HEK293 (cell line): ENCODE data around the gene ACER3.

ENCODE experiments used
- CTCF ChIA-PET: fragments of 350-600 bp; formaldehyde crosslinking; extraction: SDS; loops from one replicate; lab custom pipeline; 2021; ENCODE audit warnings: antibody characterized with exemption; lab: Yijun Ruan, JAX
- POLR2A ChIA-PET: fragments of 300-600 bp; formaldehyde crosslinking; extraction: SDS; loops from one replicate; lab custom pipeline; 2020; ENCODE audit warnings: antibody characterized with exemption, inconsistent platforms; lab: Yijun Ruan, JAX
- H3K27ac ChIP-seq: fragments of 200-500 bp; sonication (Bioruptor generic); 2 replicates; pipeline ENCODE4 v1.5.1; 2014; ENCODE audit warnings: low read depth, low read length, control low read depth, inconsistent platforms; ENCODE audit errors: extremely low read depth
- H3K36me3 ChIP-seq, 2 experiments: fragments of 200-500 bp in 1 of 2; sonication (Bioruptor generic) in 1 of 2; 1 replicate in 1 of 2; 2 replicates in 1 of 2; pipeline ENCODE4 v1.5.1; 2014 to 2017; ENCODE audit warnings: inconsistent platforms in 2 of 2, low read length in 2 of 2; ENCODE audit not compliant: control insufficient read depth in 2 of 2, insufficient read depth in 1 of 2
- H3K4me1 ChIP-seq: fragments of 200-500 bp; sonication (Bioruptor generic); 2 replicates; pipeline ENCODE4 v1.5.1; 2014; ENCODE audit warnings: mild to moderate bottlenecking, low read length, inconsistent platforms; ENCODE audit not compliant: control insufficient read depth, insufficient read depth
- H3K4me3 ChIP-seq: 2 replicates; pipeline ENCODE4 v1.5.1; 2011; ENCODE audit warnings: low read depth, mild to moderate bottlenecking, control low read depth, low read length, moderate library complexity
- H3K9me3 ChIP-seq: fragments of 200-500 bp; sonication (Bioruptor generic); 2 replicates; pipeline ENCODE4 v1.5.1; 2014; ENCODE audit warnings: low read depth, low read length, inconsistent platforms; ENCODE audit not compliant: control insufficient read depth, insufficient read depth
- EGR2 ChIP-seq: fragments of 450-650 bp; formaldehyde crosslinking; IDR thresholded peaks from 2 replicates; pipeline ENCODE4 v1.5.1; 2016; ENCODE audit warnings: low read depth, missing biosample characterization, missing genetic modification characterization
- GLI4 ChIP-seq: fragments of 450-650 bp; formaldehyde crosslinking; IDR thresholded peaks from 2 replicates; pipeline ENCODE4 v1.5.1; 2016; ENCODE audit warnings: missing biosample characterization, missing genetic modification characterization
- MYNN ChIP-seq: fragments of 450-650 bp; formaldehyde crosslinking; IDR thresholded peaks from 2 replicates; pipeline ENCODE4 v1.5.1; 2016; ENCODE audit warnings: missing biosample characterization, missing genetic modification characterization, borderline replicate concordance
- WT1 ChIP-seq: fragments of 450-650 bp; formaldehyde crosslinking; IDR thresholded peaks from 2 replicates; pipeline ENCODE4 v1.5.1; 2016; ENCODE audit warnings: missing biosample characterization, missing genetic modification characterization
- ZFHX2 ChIP-seq: fragments of 450-650 bp; formaldehyde crosslinking; conservative IDR thresholded peaks from 2 replicates; pipeline ENCODE4 v1.5.1; 2016; ENCODE audit warnings: missing biosample characterization, missing genetic modification characterization
- ZNF132 ChIP-seq: fragments of 450-650 bp; formaldehyde crosslinking; IDR thresholded peaks from 2 replicates; pipeline ENCODE4 v1.5.1; 2017; ENCODE audit warnings: missing biosample characterization, missing genetic modification characterization, borderline replicate concordance
- ZNF24 ChIP-seq: fragments of 450-650 bp; formaldehyde crosslinking; IDR thresholded peaks from 2 replicates; pipeline ENCODE4 v1.5.1; 2016; ENCODE audit warnings: missing biosample characterization, missing genetic modification characterization
- ZNF416 ChIP-seq: fragments of 450-650 bp; formaldehyde crosslinking; IDR thresholded peaks from 2 replicates; pipeline ENCODE4 v1.5.1; 2016; ENCODE audit warnings: missing biosample characterization, missing genetic modification characterization
- ZNF600 ChIP-seq: fragments of 450-650 bp; formaldehyde crosslinking; IDR thresholded peaks from 2 replicates; pipeline ENCODE4 v1.5.1; 2016; ENCODE audit warnings: missing biosample characterization, missing genetic modification characterization
- ZNF670 ChIP-seq: fragments of 450-650 bp; formaldehyde crosslinking; IDR thresholded peaks from 2 replicates; pipeline ENCODE4 v1.5.1; 2016; ENCODE audit warnings: missing biosample characterization, missing genetic modification characterization, low read depth
- ZXDB ChIP-seq: fragments of 450-650 bp; formaldehyde crosslinking; IDR thresholded peaks from 2 replicates; pipeline ENCODE4 v1.5.1; 2016; ENCODE audit warnings: missing biosample characterization, missing genetic modification characterization
- TF ChIP-seq, protein P1 (sequence below): fragments of 450-650 bp; formaldehyde crosslinking; IDR thresholded peaks from 2 replicates; pipeline ENCODE4 v1.5.1; 2017; ENCODE audit warnings: missing biosample characterization, missing genetic modification characterization
- TF ChIP-seq, protein P2 (sequence below): fragments of 450-650 bp; formaldehyde crosslinking; IDR thresholded peaks from 2 replicates; pipeline ENCODE4 v1.5.1; 2016; ENCODE audit warnings: missing biosample characterization, missing genetic modification characterization
- TF ChIP-seq, protein P3 (sequence below): fragments of 450-650 bp; formaldehyde crosslinking; IDR thresholded peaks from 2 replicates; pipeline ENCODE4 v1.5.1; 2016; ENCODE audit warnings: missing biosample characterization, missing genetic modification characterization
- TF ChIP-seq, protein P4 (sequence below): fragments of 450-650 bp; formaldehyde crosslinking; IDR thresholded peaks from 2 replicates; pipeline ENCODE4 v1.5.1; 2016; ENCODE audit warnings: missing biosample characterization, missing genetic modification characterization

ACER3 gene

DNA sequence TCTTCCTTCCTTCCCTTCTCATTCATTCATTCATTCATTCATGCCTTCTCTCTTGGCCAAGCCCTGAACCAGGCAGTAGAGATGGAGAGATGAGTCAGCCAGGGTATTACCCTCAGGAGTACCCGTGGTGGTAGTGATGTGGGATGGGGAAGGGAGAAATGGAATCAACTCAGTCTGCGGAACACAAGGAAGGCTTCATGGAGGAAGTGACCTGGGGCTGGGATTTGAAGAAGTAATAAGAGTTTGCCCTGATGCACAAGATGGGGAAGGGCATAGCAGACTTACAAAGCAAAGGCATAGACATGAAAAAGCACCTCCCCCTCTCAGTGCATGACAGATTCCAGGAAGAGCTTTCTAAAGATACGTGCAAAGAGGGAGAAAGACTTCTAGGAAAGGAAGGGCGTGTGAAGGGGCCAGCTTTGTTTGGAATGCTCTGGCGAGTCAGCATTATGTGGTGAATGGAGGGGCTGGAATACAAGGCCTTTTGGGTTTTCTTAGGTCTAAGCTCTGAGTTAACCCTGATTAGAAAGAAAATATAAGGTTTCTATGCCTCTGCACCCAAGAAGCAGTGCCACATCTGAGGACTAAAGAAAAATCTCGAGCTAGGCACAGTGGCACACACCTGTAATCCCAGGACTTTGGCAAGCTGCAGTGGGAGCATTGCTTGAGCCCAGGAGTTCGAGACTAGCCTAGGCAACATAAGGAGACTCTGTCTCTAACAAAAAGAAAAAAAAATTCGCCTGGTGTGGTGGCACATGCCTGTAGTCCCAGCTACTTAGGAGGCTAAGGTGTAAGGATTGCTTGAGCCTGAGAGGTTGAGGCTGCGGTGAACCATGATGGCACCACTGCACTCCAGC lies 36.4 kb upstream of the ACER3 start:
- Histone ChIP-seq H3K36me3 (no peaks in the 10 kb centered on the region), H3K4me1 (no peaks in the 10 kb centered on the region), H3K4me3 (no peak overlapping the region), H3K9me3 (no peaks in the 10 kb centered on the region), H3K27ac (no peak overlapping the region)
- ChIA-PET POLR2A (no interaction called here), CTCF (interaction anchor here (0.5 to 1.3 kb wide), 3 partner anchors 10 to 92 kb away, joined by 3 to 8 read pairs (median 4); no protein-coding TSS in a partner anchor)
- TF ChIP-seq, protein P1, sequence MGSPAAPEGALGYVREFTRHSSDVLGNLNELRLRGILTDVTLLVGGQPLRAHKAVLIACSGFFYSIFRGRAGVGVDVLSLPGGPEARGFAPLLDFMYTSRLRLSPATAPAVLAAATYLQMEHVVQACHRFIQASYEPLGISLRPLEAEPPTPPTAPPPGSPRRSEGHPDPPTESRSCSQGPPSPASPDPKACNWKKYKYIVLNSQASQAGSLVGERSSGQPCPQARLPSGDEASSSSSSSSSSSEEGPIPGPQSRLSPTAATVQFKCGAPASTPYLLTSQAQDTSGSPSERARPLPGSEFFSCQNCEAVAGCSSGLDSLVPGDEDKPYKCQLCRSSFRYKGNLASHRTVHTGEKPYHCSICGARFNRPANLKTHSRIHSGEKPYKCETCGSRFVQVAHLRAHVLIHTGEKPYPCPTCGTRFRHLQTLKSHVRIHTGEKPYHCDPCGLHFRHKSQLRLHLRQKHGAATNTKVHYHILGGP (tag by site-specific recombination) = peak; percentile 82
- TF ChIP-seq, protein P2, sequence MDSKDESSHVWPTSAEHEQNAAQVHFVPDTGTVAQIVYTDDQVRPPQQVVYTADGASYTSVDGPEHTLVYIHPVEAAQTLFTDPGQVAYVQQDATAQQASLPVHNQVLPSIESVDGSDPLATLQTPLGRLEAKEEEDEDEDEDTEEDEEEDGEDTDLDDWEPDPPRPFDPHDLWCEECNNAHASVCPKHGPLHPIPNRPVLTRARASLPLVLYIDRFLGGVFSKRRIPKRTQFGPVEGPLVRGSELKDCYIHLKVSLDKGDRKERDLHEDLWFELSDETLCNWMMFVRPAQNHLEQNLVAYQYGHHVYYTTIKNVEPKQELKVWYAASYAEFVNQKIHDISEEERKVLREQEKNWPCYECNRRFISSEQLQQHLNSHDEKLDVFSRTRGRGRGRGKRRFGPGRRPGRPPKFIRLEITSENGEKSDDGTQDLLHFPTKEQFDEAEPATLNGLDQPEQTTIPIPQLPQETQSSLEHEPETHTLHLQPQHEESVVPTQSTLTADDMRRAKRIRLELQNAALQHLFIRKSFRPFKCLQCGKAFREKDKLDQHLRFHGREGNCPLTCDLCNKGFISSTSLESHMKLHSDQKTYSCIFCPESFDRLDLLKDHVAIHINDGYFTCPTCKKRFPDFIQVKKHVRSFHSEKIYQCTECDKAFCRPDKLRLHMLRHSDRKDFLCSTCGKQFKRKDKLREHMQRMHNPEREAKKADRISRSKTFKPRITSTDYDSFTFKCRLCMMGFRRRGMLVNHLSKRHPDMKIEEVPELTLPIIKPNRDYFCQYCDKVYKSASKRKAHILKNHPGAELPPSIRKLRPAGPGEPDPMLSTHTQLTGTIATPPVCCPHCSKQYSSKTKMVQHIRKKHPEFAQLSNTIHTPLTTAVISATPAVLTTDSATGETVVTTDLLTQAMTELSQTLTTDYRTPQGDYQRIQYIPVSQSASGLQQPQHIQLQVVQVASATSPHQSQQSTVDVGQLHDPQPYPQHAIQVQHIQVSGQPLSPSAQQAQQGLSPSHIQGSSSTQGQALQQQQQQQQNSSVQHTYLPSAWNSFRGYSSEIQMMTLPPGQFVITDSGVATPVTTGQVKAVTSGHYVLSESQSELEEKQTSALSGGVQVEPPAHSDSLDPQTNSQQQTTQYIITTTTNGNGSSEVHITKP (tag by site-specific recombination) = peak; percentile 77
- TF ChIP-seq ZNF416 (tag by site-specific recombination) (no peak), ZNF24 (tag by site-specific recombination) (0 out of 2 replicates have a peak, but pooled peaks have one; percentile 58)

DNA sequence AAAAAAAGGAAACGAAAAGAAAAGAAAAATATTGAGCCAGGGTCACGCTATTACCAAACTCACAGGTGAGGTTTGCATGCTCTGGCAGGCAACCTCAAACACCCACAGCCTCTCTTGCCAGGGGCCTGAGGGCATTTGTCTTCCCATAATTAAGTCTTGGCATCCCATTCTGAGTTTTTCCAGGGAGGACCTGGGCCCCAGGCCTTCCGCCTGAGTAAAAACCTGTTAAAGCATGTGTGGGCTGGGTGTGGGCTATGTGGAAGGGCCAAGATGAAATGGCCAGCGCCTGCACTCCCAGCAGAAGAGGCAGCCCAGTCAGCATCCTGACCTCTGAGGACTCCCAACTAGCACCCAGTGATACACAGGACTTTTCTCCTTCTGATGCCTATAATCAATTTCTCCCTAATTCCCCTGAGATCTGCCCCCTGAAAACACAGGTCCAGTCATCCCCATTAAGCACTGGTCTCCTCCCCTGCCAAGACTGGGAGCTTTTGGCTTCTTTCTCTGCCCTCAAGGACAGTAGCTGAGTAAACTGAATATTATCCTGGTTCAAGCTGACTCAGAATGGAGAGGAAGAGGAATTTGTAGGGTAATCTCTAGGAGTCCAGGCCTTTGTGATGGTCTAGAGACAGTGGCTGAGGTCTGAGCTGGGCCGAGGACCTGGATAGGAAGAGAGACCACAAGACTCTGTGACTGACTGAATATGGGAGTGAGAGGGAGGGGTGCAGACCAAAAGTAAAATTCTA lies 35.6 kb upstream of the ACER3 start:
- ChIA-PET CTCF (no interaction called here), POLR2A (no interaction called here)
- no peaks in the 10 kb centered on the region for H3K36me3 ChIP-seq
- H3K9me3 ChIP-seq = no peaks in the 10 kb centered on the region
- TF ChIP-seq ZFHX2 (tag by site-specific recombination) (peak; percentile 68), GLI4 (tag by site-specific recombination) (no peak), EGR2 (tag by site-specific recombination) (peak; percentile 62)
- no peak overlapping the region for H3K27ac ChIP-seq
- no peaks in the 10 kb centered on the region for H3K4me1 ChIP-seq
- no peak overlapping the region for H3K4me3 ChIP-seq

DNA sequence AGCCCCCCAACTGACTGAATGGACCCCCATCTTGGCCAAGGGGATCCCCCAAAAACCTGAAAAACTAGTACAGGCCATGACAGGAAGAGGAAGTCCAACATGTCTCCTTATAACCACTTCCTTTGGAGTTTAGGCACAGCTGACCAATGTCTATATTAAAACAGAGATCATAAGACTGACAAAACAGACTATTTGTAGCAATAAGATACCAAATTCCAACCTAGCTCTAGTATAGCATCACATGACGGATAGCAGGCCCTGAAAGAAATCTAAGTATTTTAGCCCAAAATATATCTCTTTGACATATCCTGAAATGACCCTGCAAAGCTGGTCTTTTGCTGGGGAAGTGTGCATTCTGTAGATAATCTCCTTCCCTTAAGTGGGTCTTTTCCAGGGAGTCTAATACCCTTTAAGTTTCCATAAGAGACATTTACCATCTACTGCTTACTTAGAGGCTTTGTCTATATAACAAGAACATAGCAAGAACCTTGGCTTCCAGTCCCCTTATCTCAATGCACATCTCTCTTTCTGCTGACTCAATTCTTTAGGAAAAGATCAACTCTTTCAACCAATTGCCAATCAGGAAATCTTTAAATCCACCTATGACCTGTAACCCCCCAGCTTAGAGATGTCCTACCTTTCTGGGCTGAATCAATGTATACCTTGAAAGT lies 34.9 kb upstream of the ACER3 start:
- ChIA-PET POLR2A (no interaction called here), CTCF (interaction anchor here (0.6 kb wide), 2 partner anchors 9 to 37 kb away, joined by 3 read pairs; no protein-coding TSS in a partner anchor)
- Histone ChIP-seq H3K27ac (no peak overlapping the region), H3K36me3 (no peaks in the 10 kb centered on the region), H3K9me3 (no peaks in the 10 kb centered on the region), H3K4me3 (no peak overlapping the region), H3K4me1 (no peaks in the 10 kb centered on the region)
- TF ChIP-seq ZNF132 (tag by site-specific recombination) = no peak
- no peak for TF ChIP-seq ZXDB (tag by site-specific recombination)
- TF ChIP-seq, protein P3, sequence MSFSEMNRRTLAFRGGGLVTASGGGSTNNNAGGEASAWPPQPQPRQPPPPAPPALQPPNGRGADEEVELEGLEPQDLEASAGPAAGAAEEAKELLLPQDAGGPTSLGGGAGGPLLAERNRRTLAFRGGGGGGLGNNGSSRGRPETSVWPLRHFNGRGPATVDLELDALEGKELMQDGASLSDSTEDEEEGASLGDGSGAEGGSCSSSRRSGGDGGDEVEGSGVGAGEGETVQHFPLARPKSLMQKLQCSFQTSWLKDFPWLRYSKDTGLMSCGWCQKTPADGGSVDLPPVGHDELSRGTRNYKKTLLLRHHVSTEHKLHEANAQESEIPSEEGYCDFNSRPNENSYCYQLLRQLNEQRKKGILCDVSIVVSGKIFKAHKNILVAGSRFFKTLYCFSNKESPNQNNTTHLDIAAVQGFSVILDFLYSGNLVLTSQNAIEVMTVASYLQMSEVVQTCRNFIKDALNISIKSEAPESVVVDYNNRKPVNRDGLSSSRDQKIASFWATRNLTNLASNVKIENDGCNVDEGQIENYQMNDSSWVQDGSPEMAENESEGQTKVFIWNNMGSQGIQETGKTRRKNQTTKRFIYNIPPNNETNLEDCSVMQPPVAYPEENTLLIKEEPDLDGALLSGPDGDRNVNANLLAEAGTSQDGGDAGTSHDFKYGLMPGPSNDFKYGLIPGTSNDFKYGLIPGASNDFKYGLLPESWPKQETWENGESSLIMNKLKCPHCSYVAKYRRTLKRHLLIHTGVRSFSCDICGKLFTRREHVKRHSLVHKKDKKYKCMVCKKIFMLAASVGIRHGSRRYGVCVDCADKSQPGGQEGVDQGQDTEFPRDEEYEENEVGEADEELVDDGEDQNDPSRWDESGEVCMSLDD (tag by site-specific recombination) = no peak
- no peak for TF ChIP-seq MYNN
- TF ChIP-seq, protein P4, sequence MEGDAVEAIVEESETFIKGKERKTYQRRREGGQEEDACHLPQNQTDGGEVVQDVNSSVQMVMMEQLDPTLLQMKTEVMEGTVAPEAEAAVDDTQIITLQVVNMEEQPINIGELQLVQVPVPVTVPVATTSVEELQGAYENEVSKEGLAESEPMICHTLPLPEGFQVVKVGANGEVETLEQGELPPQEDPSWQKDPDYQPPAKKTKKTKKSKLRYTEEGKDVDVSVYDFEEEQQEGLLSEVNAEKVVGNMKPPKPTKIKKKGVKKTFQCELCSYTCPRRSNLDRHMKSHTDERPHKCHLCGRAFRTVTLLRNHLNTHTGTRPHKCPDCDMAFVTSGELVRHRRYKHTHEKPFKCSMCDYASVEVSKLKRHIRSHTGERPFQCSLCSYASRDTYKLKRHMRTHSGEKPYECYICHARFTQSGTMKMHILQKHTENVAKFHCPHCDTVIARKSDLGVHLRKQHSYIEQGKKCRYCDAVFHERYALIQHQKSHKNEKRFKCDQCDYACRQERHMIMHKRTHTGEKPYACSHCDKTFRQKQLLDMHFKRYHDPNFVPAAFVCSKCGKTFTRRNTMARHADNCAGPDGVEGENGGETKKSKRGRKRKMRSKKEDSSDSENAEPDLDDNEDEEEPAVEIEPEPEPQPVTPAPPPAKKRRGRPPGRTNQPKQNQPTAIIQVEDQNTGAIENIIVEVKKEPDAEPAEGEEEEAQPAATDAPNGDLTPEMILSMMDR (tag by site-specific recombination) = no peak
- no peak for TF ChIP-seq ZNF670
- TF ChIP-seq ZNF600 (tag by site-specific recombination) = no peak
- TF ChIP-seq WT1 (tag by site-specific recombination) = no peak
